Tibial nerve (tissue), 4 donors: ENCODE measurements around the gene GRIN2A. TPM values are rescaled to one million over a fixed set of nuclear protein-coding genes. Genes with fewer than 3 reads are reported as not detected.

ENCODE experiments used
- DNase-seq, 2 donors: peaks; one replicate each; pipeline ENCODE4 v3.0.0-alpha.2; 2019; ENCODE audit warnings: low spot score in 2 of 2
- H3K27ac ChIP-seq, 4 donors: fragments of 200-600 bp; sonication (generic) in 3 of 4; one replicate each; pipeline ENCODE4 v1.5.1; 2017 to 2019; ENCODE audit warnings: mild to moderate bottlenecking in 1 of 4
- H3K27me3 ChIP-seq, 2 donors: fragments of 200-600 bp; sonication (generic) in 1 of 2; one replicate each; pipeline versions ENCODE4 v1.5.1 to v1.6.0; 2017 to 2019
- H3K36me3 ChIP-seq, 3 donors: fragments of 200-600 bp; sonication (generic); one replicate each; pipeline ENCODE4 v1.5.1; 2018 to 2019
- H3K4me1 ChIP-seq, 4 donors: fragments of 200-600 bp; sonication (generic) in 3 of 4; one replicate each; pipeline ENCODE4 v1.5.1; 2017 to 2019
- H3K4me3 ChIP-seq, 4 donors: fragments of 200-600 bp; sonication (generic) in 3 of 4; one replicate each; pipeline ENCODE4 v1.5.1; 2017 to 2019; ENCODE audit warnings: mild to moderate bottlenecking in 1 of 4, moderate library complexity in 1 of 4
- H3K9me3 ChIP-seq, 4 donors: fragments of 200-600 bp; sonication (generic) in 3 of 4; one replicate each; pipeline ENCODE4 v1.5.1; 2017 to 2019
- EP300 ChIP-seq, 2 donors: sonication (generic); formaldehyde crosslinking; IDR thresholded peaks; one replicate each; pipeline ENCODE4 v1.6.1; 2017; ENCODE audit warnings: antibody characterized with exemption in 2 of 2, mild to moderate bottlenecking in 1 of 2
- POLR2A ChIP-seq, 2 donors: fragments of 450-650 bp; IDR thresholded peaks; one replicate each; pipeline ENCODE4 v1.6.1; 2017; ENCODE audit warnings: antibody characterized with exemption in 2 of 2, mild to moderate bottlenecking in 2 of 2, moderate library complexity in 2 of 2
- WGBS, 2 donors: methylation state at CpG; one replicate each; pipeline ENCODE4 v1.1.5; 2018; 5-methylcytosine and 5-hydroxymethylcytosine counted together
- total RNA-seq, 4 donors: library from RNA; depleted of rRNA; stranded (reverse); fragments of >200 nt; gene quantifications; one replicate each; pipeline ENCODE4 v1.1.0, GENCODE V29; 2016
- TF ChIP-seq, protein P1 (sequence below), 5 experiments: fragments of 200-600 bp in 3 of 5; fragments of 450-650 bp in 2 of 5; sonication (generic) in 3 of 5; IDR thresholded peaks; one replicate each; pipeline ENCODE4 v1.5.1; 2016 to 2019; ENCODE audit warnings: antibody characterized with exemption in 5 of 5, mild to moderate bottlenecking in 3 of 5, moderate library complexity in 2 of 5

GRIN2A gene
- total RNA-seq, 4 donors from 2014 or later = under 0.01 to 0.44 (median 0.39) TPM; not detected in 1

DNA sequence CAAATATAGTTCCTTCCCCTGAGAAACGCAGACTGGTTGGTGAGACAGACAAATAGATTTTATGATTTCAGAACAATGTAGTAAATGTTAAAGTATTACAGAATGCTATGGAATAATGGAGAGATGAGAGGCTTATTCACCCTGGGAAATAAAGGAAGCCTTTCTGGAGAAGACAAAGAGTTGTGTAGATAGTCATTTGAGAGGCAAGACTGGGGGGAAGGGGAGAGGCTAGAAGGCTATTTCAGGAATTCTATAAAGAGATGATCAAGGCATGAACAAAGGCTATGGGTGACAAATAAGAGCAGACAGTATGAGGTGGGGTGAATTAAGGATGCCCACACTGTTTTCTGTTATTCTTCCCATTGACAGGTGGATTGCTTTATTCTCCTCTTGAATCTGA lies 211.4 kb downstream of the GRIN2A start:
- no peak overlapping the region for H3K27ac ChIP-seq
- no peaks in the 10 kb centered on the region for H3K27me3 ChIP-seq
- no peaks in the 10 kb centered on the region for H3K4me1 ChIP-seq
- 37 to 54% methylated on average over 1 of the region's 1 CpG for WGBS, 2 donors
- H3K4me3 ChIP-seq = no peak overlapping the region
- no peak for TF ChIP-seq EP300 (IDR thresholded peaks at IDR 0.05)
- TF ChIP-seq, protein P1, sequence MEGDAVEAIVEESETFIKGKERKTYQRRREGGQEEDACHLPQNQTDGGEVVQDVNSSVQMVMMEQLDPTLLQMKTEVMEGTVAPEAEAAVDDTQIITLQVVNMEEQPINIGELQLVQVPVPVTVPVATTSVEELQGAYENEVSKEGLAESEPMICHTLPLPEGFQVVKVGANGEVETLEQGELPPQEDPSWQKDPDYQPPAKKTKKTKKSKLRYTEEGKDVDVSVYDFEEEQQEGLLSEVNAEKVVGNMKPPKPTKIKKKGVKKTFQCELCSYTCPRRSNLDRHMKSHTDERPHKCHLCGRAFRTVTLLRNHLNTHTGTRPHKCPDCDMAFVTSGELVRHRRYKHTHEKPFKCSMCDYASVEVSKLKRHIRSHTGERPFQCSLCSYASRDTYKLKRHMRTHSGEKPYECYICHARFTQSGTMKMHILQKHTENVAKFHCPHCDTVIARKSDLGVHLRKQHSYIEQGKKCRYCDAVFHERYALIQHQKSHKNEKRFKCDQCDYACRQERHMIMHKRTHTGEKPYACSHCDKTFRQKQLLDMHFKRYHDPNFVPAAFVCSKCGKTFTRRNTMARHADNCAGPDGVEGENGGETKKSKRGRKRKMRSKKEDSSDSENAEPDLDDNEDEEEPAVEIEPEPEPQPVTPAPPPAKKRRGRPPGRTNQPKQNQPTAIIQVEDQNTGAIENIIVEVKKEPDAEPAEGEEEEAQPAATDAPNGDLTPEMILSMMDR (IDR thresholded peaks at IDR 0.05) = no peak
- TF ChIP-seq POLR2A (IDR thresholded peaks at IDR 0.05) = no peak
- H3K36me3 ChIP-seq = no peaks in the 10 kb centered on the region
- peaks cover 0 to 4% (median 0%) of the 10 kb centered on the region in 4 donors for H3K9me3 ChIP-seq
- DNase-seq = no peak

DNA sequence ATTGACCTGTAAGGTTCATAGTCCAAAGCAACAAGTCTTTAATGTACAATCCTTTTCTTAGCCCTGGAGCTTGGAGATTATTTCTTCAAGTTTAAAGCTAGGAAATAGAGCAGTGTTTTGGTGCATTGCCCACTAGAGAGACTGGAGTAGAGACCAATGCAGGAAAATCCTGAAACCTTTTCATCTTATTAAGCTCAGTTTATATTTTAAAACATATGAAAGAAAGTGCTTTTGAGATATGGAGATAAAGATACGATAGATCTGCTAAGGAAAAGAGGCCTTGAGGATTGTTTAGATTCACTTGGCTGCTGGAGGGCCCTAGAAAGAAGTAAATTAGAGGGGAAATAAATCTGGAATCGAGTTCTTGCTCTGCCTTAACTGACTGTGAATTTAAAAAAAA lies 212.0 kb downstream of the GRIN2A start:
- H3K4me1 ChIP-seq = no peaks in the 10 kb centered on the region
- TF ChIP-seq POLR2A (IDR thresholded peaks at IDR 0.05) = no peak
- no peak for TF ChIP-seq EP300 (IDR thresholded peaks at IDR 0.05)
- TF ChIP-seq, protein P1 (IDR thresholded peaks at IDR 0.05) = no peak
- no peak overlapping the region for H3K27ac ChIP-seq
- 56 to 61% methylated on average over 2 of the region's 2 CpGs for WGBS, 2 donors
- no peak for DNase-seq
- no peaks in the 10 kb centered on the region for H3K27me3 ChIP-seq
- peaks cover 0 to 4% (median 0%) of the 10 kb centered on the region in 4 donors for H3K9me3 ChIP-seq
- H3K4me3 ChIP-seq = no peak overlapping the region
- no peaks in the 10 kb centered on the region for H3K36me3 ChIP-seq

DNA sequence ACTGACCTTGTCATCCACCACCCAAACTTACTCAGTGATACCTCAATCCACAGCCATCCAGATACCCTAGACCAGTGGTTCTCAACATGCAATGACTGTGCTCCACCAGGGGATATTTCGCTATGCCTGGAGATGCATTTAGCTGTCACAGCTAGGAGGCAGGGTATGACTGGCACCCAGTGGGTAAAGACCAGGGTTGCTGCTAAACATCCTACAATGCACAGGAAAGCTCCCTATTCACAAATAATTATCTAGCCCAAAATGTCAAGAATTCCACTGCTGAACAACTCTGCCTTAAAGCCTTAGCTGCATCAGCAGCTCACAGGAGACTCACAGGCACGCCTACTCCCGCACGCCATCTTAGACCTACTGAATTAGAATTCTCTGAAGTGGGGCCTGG lies 212.6 kb downstream of the GRIN2A start:
- no peak for TF ChIP-seq POLR2A (IDR thresholded peaks at IDR 0.05)
- TF ChIP-seq, protein P1 (IDR thresholded peaks at IDR 0.05) = no peak
- TF ChIP-seq EP300 (IDR thresholded peaks at IDR 0.05) = no peak
- no peak for DNase-seq
- 95% methylated on average over 4 of the region's 4 CpGs for WGBS, 2 donors
- H3K36me3 ChIP-seq = no peaks in the 10 kb centered on the region
- no peaks in the 10 kb centered on the region for H3K27me3 ChIP-seq
- H3K4me3 ChIP-seq = no peak overlapping the region
- H3K27ac ChIP-seq = no peak overlapping the region
- peaks cover 0 to 4% (median 0%) of the 10 kb centered on the region in 4 donors for H3K9me3 ChIP-seq
- H3K4me1 ChIP-seq = no peaks in the 10 kb centered on the region

- H3K27ac ChIP-seq = no peak overlapping the region
- WGBS, 2 donors = 84 to 88% methylated on average over 9 of the region's 9 CpGs
- DNase-seq = no peak
Observed at GRCh38 chr16:9966569-9967157, 215.6 kb downstream of the GRIN2A start.

DNA sequence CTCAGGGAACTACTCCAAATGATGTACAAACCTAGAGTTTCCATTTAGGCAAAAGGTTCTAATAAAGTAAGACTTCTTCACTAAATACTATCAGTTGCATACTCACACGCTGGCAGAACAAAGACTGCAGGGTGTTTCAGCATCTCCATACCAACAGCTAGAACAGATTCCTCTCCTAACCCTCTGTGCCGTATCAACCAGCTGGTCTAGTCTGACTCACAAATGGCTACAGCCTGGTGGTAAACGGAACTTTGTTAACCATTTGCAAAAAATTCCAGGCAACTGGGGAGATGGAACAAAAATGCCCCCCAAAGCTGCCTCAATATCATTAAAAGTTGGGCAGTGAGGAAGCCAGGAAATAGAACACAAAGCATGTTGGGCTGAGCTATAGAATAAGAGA lies 217.1 kb downstream of the GRIN2A start:
- H3K9me3 ChIP-seq = no peaks in the 10 kb centered on the region
- 66 to 69% methylated on average over 3 of the region's 3 CpGs for WGBS, 2 donors
- H3K4me1 ChIP-seq = no peaks in the 10 kb centered on the region
- no peaks in the 10 kb centered on the region for H3K36me3 ChIP-seq
- no peak overlapping the region for H3K4me3 ChIP-seq
- H3K27ac ChIP-seq = no peak overlapping the region
- no peak for TF ChIP-seq EP300 (IDR thresholded peaks at IDR 0.05)
- no peak for TF ChIP-seq POLR2A (IDR thresholded peaks at IDR 0.05)
- TF ChIP-seq, protein P1 (IDR thresholded peaks at IDR 0.05) = no peak
- H3K27me3 ChIP-seq = no peaks in the 10 kb centered on the region
- no peak for DNase-seq

More at GRCh38 chr16:9966569-9967157, 215.6 kb downstream of the GRIN2A start:
- Histone ChIP-seq H3K36me3 (no peaks in the 10 kb centered on the region), H3K27me3 (no peaks in the 10 kb centered on the region), H3K4me1 (no peaks in the 10 kb centered on the region), H3K9me3 (no peaks in the 10 kb centered on the region), H3K4me3 (no peak overlapping the region)
- TF ChIP-seq, protein P1 (IDR thresholded peaks at IDR 0.05) = no peak
- TF ChIP-seq POLR2A (IDR thresholded peaks at IDR 0.05) = no peak
- TF ChIP-seq EP300 (IDR thresholded peaks at IDR 0.05) = no peak
